MG63 (cell line): Measurements from ENCODE around the gene NPFF. TPM values are rescaled to one million over a fixed set of nuclear protein-coding genes. Genes with fewer than 3 reads are reported as not detected.

Experiments used
- DNase-seq: peaks from one replicate; pipeline ENCODE4 v3.0.0-alpha.2; 2020
- H3K27me3 ChIP-seq: fragments of 250-450 bp; sonication (Bioruptor Pico); 2 replicates; pipeline ENCODE4 v1.5.1; 2020; ENCODE audit warnings: mild to moderate bottlenecking, moderate library complexity
- H3K36me3 ChIP-seq: fragments of 250-450 bp; sonication (Bioruptor Pico); 2 replicates; pipeline ENCODE4 v1.5.1; 2020; ENCODE audit warnings: mild to moderate bottlenecking, moderate library complexity
- H3K4me3 ChIP-seq: fragments of 250-450 bp; sonication (Bioruptor Pico); 2 replicates; pipeline ENCODE4 v1.5.1; 2020; ENCODE audit warnings: mild to moderate bottlenecking, moderate library complexity
- H3K9me3 ChIP-seq: fragments of 250-450 bp; sonication (Bioruptor Pico); 2 replicates; pipeline ENCODE4 v1.5.1; 2020; ENCODE audit warnings: mild to moderate bottlenecking, moderate library complexity
- total RNA-seq: library from RNA; depleted of rRNA; stranded (reverse); fragments of >200 nt; shearing (Covaris generic); gene quantifications from 2 replicates; pipeline ENCODE4 v1.2.3, GENCODE V29; 2014; ENCODE audit warnings: low replicate concordance

NPFF gene
- total RNA-seq, 1 experiment from 2014 or later: not detected

GRCh38 chr12:53523131-53523530, 15.8 kb upstream of the NPFF start:
- Histone ChIP-seq H3K9me3 (no peaks in the 10 kb centered on the region), H3K4me3 (no peak overlapping the region), H3K27me3 (no peaks in the 10 kb centered on the region), H3K36me3 (peaks cover 58% of the 10 kb centered on the region)
- no peak for DNase-seq

GRCh38 chr12:53518381-53518780, 11.1 kb upstream of the NPFF start:
- H3K27me3 ChIP-seq: no peaks in the 10 kb centered on the region
- H3K9me3 ChIP-seq: no peaks in the 10 kb centered on the region
- peak; percentile 66 for DNase-seq
- no peak overlapping the region for H3K4me3 ChIP-seq
- H3K36me3 ChIP-seq: peaks cover 73% of the 10 kb centered on the region

GRCh38 chr12:53516758-53517455, 9.6 kb upstream of the NPFF start:
- peaks cover 64% of the 10 kb centered on the region for H3K36me3 ChIP-seq
- DNase-seq: no peak
- no peaks in the 10 kb centered on the region for H3K9me3 ChIP-seq
- H3K27me3 ChIP-seq: no peaks in the 10 kb centered on the region
- no peak overlapping the region for H3K4me3 ChIP-seq

GRCh38 chr12:53515291-53515680, 8.0 kb upstream of the NPFF start:
- Histone ChIP-seq H3K9me3 (no peaks in the 10 kb centered on the region), H3K27me3 (no peaks in the 10 kb centered on the region), H3K36me3 (peaks cover 65% of the 10 kb centered on the region), H3K4me3 (no peak overlapping the region)
- DNase-seq: no peak

GRCh38 chr12:53514628-53515290, 7.5 kb upstream of the NPFF start:
- peaks cover 60% of the 10 kb centered on the region for H3K36me3 ChIP-seq
- no peaks in the 10 kb centered on the region for H3K9me3 ChIP-seq

GRCh38 chr12:53513712-53514410, 6.6 kb upstream of the NPFF start:
- Histone ChIP-seq H3K9me3 (no peaks in the 10 kb centered on the region), H3K36me3 (peaks cover 55% of the 10 kb centered on the region)

More at GRCh38 chr12:53514628-53515290, 7.5 kb upstream of the NPFF start:
- no peak overlapping the region for H3K4me3 ChIP-seq
- no peak for DNase-seq
- H3K27me3 ChIP-seq: no peaks in the 10 kb centered on the region

GRCh38 chr12:53510181-53510812, 3.0 kb upstream of the NPFF start:
- no peak overlapping the region for H3K4me3 ChIP-seq
- H3K36me3 ChIP-seq: peaks cover 55% of the 10 kb centered on the region
- DNase-seq: no peak
- no peaks in the 10 kb centered on the region for H3K9me3 ChIP-seq
- no peaks in the 10 kb centered on the region for H3K27me3 ChIP-seq

More at GRCh38 chr12:53513712-53514410, 6.6 kb upstream of the NPFF start:
- Histone ChIP-seq H3K27me3 (no peaks in the 10 kb centered on the region), H3K4me3 (no peak overlapping the region)
- no peak for DNase-seq

- H3K36me3 ChIP-seq: peaks cover 58% of the 10 kb centered on the region
- no peaks in the 10 kb centered on the region for H3K27me3 ChIP-seq
- H3K4me3 ChIP-seq: no peak overlapping the region
- no peaks in the 10 kb centered on the region for H3K9me3 ChIP-seq
- DNase-seq: peak; percentile 71
Measured at GRCh38 chr12:53508534-53509170, 1.4 kb upstream of the NPFF start.

GRCh38 chr12:53507603-53507885, 260 bp upstream of the NPFF start:
- DNase-seq: no peak
- Histone ChIP-seq H3K36me3 (peaks cover 65% of the 10 kb centered on the region), H3K27me3 (no peaks in the 10 kb centered on the region), H3K9me3 (no peaks in the 10 kb centered on the region), H3K4me3 (no peak overlapping the region)

GRCh38 chr12:53506450-53506785, 866 bp downstream of the NPFF start:
- Histone ChIP-seq H3K36me3 (peaks cover 60% of the 10 kb centered on the region), H3K9me3 (no peaks in the 10 kb centered on the region), H3K27me3 (no peaks in the 10 kb centered on the region), H3K4me3 (no peak overlapping the region)
- DNase-seq: no peak

GRCh38 chr12:53505555-53506449, 1.5 kb downstream of the NPFF start:
- no peaks in the 10 kb centered on the region for H3K27me3 ChIP-seq
- DNase-seq: peak; percentile 73
- no peak overlapping the region for H3K4me3 ChIP-seq
- peaks cover 56% of the 10 kb centered on the region for H3K36me3 ChIP-seq
- H3K9me3 ChIP-seq: no peaks in the 10 kb centered on the region

GRCh38 chr12:53505086-53505485, 2.2 kb downstream of the NPFF start:
- DNase-seq: peak; percentile 88
- Histone ChIP-seq H3K27me3 (no peaks in the 10 kb centered on the region), H3K4me3 (no peak overlapping the region), H3K36me3 (peaks cover 52% of the 10 kb centered on the region), H3K9me3 (no peaks in the 10 kb centered on the region)

- DNase-seq: no peak
- H3K27me3 ChIP-seq: no peaks in the 10 kb centered on the region
Measured at GRCh38 chr12:53504004-53504920, 3.0 kb downstream of the NPFF start.

GRCh38 chr12:53502983-53503728, 4.1 kb downstream of the NPFF start:
- Histone ChIP-seq H3K4me3 (no peak overlapping the region), H3K36me3 (peaks cover 50% of the 10 kb centered on the region), H3K27me3 (no peaks in the 10 kb centered on the region), H3K9me3 (no peaks in the 10 kb centered on the region)
- DNase-seq: no peak

More at GRCh38 chr12:53504004-53504920, 3.0 kb downstream of the NPFF start:
- no peaks in the 10 kb centered on the region for H3K9me3 ChIP-seq
- H3K36me3 ChIP-seq: peaks cover 52% of the 10 kb centered on the region
- no peak overlapping the region for H3K4me3 ChIP-seq
